ENCODE results near the gene SLC35G4.

DNA sequence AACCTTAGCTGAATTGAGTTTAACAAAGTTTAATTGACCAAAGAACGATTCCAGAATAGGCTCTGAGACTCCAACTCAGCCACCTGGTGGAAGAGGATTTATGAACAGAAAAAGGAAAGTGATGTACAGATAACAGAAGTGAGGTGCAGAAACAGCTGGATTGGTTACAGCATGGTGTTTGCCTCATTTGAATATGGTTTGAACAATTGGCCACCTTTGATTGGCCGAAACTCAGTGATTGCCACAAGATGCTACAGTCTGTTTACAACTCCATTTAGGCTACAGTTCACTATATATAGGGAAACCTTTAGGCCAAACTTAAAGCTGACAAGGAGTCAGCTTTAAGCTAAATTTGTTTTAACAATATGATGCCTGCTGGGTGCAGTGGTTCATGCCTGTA lies 28.1 kb upstream of the SLC35G4 start:
- no peak for TF ChIP-seq POLR2A (IDR thresholded peaks at IDR 0.05)
- TF ChIP-seq, protein P1, sequence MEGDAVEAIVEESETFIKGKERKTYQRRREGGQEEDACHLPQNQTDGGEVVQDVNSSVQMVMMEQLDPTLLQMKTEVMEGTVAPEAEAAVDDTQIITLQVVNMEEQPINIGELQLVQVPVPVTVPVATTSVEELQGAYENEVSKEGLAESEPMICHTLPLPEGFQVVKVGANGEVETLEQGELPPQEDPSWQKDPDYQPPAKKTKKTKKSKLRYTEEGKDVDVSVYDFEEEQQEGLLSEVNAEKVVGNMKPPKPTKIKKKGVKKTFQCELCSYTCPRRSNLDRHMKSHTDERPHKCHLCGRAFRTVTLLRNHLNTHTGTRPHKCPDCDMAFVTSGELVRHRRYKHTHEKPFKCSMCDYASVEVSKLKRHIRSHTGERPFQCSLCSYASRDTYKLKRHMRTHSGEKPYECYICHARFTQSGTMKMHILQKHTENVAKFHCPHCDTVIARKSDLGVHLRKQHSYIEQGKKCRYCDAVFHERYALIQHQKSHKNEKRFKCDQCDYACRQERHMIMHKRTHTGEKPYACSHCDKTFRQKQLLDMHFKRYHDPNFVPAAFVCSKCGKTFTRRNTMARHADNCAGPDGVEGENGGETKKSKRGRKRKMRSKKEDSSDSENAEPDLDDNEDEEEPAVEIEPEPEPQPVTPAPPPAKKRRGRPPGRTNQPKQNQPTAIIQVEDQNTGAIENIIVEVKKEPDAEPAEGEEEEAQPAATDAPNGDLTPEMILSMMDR (IDR thresholded peaks at IDR 0.05), result no peak
